ENCODE data around the gene MKX. TPM values are rescaled to one million over a fixed set of nuclear protein-coding genes. Genes with fewer than 3 reads are reported as not detected.

Gene MKX, protein sequence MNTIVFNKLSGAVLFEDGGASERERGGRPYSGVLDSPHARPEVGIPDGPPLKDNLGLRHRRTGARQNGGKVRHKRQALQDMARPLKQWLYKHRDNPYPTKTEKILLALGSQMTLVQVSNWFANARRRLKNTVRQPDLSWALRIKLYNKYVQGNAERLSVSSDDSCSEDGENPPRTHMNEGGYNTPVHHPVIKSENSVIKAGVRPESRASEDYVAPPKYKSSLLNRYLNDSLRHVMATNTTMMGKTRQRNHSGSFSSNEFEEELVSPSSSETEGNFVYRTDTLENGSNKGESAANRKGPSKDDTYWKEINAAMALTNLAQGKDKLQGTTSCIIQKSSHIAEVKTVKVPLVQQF
- total RNA-seq: under 0.01 and 0.14 TPM in 2 replicates

GRCh38 chr10:27745732-27746396 lies at the start of gene MKX:
TSS of gene MKX (minus strand) at chr10:27745819. CDS start at chr10:27743415, 2,404 bp downstream.

Small RNA genes lying within 50 kb of the gene (small RNA-seq; reads per million reads assigned to genes)
- gene RN7SKP132 (ENCODE audit: low replicate concordance): not detected

Other genes with a start within 250 kb of the MKX start
- 32.6 and 49.1 TPM in 2 replicates for gene RAB18, start 241.5 kb downstream of the MKX start, total RNA-seq